ENCODE data around the gene GBA2. TPM values are rescaled to one million over a fixed set of nuclear protein-coding genes. Genes with fewer than 3 reads are reported as not detected.

The GBA2 gene
- total and polyA plus RNA-seq, 2 experiments from 2014 or later: 58.5 to 80.2 TPM

DNA sequence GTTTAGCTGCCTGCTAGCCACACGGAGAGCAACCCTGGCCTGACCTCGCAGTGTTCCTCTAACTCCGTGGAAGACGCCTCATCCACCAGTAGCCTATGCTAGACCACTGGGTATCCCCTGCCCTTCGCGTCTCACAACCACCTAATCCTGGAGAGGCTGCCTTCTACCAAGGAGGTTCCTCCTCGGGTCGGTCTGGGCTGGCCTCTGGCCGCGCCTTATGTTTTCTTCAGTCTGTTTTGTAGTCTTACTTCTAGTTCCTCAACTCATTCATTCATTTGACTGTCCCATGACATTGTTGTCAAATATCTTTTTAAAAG, 57.7 kb downstream of the GBA2 start:
- peak overlapping the region; percentile 99 for H3K4me2 ChIP-seq
- peak overlapping the region; percentile 90 for H3K4me3 ChIP-seq
- peaks cover 3% of the 10 kb centered on the region for H3K79me2 ChIP-seq
- H3K27ac ChIP-seq: peak overlapping the region; percentile 94
- H2AFZ ChIP-seq: peak overlapping the region; percentile 94
- WGBS (ENCODE audit: low lambda C conversion rate, missing lambda C conversion rate): 23% methylated on average over 9 of the region's 10 CpGs
- H3K36me3 ChIP-seq (replicated peaks; ENCODE audit: insufficient read depth, low read depth): no peaks in the 10 kb centered on the region
- peaks cover 20% of the 10 kb centered on the region for H3K4me1 ChIP-seq (ENCODE audit: insufficient read depth)
- no peaks in the 10 kb centered on the region for H3K9me2 ChIP-seq (replicated peaks; ENCODE audit: insufficient read depth)
- no peaks in the 10 kb centered on the region for H3K9me3 ChIP-seq (ENCODE audit: low read depth)
- H3K27me3 ChIP-seq: no peaks in the 10 kb centered on the region
- TF ChIP-seq, protein P1, sequence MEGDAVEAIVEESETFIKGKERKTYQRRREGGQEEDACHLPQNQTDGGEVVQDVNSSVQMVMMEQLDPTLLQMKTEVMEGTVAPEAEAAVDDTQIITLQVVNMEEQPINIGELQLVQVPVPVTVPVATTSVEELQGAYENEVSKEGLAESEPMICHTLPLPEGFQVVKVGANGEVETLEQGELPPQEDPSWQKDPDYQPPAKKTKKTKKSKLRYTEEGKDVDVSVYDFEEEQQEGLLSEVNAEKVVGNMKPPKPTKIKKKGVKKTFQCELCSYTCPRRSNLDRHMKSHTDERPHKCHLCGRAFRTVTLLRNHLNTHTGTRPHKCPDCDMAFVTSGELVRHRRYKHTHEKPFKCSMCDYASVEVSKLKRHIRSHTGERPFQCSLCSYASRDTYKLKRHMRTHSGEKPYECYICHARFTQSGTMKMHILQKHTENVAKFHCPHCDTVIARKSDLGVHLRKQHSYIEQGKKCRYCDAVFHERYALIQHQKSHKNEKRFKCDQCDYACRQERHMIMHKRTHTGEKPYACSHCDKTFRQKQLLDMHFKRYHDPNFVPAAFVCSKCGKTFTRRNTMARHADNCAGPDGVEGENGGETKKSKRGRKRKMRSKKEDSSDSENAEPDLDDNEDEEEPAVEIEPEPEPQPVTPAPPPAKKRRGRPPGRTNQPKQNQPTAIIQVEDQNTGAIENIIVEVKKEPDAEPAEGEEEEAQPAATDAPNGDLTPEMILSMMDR (IDR thresholded peaks at IDR 0.05; ENCODE audit: poor library complexity): no peak
- TF ChIP-seq EZH2phosphoT487 (IDR thresholded peaks at IDR 0.05; ENCODE audit: low read depth, severe bottlenecking, unreplicated experiment) (no peak), EZH2 (IDR thresholded peaks at IDR 0.05; ENCODE audit: borderline replicate concordance) (no peak)
- DNase-seq (ENCODE audit: low spot score): no peak
- H4K20me1 ChIP-seq (ENCODE audit: insufficient read depth, poor library complexity, severe bottlenecking): no peaks in the 10 kb centered on the region

GRCh38 chr9:35690614-35691333, 58.3 kb downstream of the GBA2 start:
- peak overlapping the region; percentile 94 for H2AFZ ChIP-seq
- peak overlapping the region; percentile 90 for H3K4me3 ChIP-seq
- no peaks in the 10 kb centered on the region for H3K27me3 ChIP-seq
- peaks cover 20% of the 10 kb centered on the region for H3K4me1 ChIP-seq (ENCODE audit: insufficient read depth)
- H3K9me3 ChIP-seq (ENCODE audit: low read depth): no peaks in the 10 kb centered on the region
- peaks cover 3% of the 10 kb centered on the region for H3K79me2 ChIP-seq
- peak; percentile 75 for DNase-seq (ENCODE audit: low spot score)
- no peak for TF ChIP-seq EZH2phosphoT487 (IDR thresholded peaks at IDR 0.05; ENCODE audit: low read depth, severe bottlenecking, unreplicated experiment)
- no peak for TF ChIP-seq EZH2 (IDR thresholded peaks at IDR 0.05; ENCODE audit: borderline replicate concordance)
- TF ChIP-seq, protein P1 (IDR thresholded peaks at IDR 0.05; ENCODE audit: poor library complexity): no peak
- no peaks in the 10 kb centered on the region for H3K36me3 ChIP-seq (replicated peaks; ENCODE audit: insufficient read depth, low read depth)
- H4K20me1 ChIP-seq (ENCODE audit: insufficient read depth, poor library complexity, severe bottlenecking): no peaks in the 10 kb centered on the region
- H3K9me2 ChIP-seq (replicated peaks; ENCODE audit: insufficient read depth): no peaks in the 10 kb centered on the region
- H3K27ac ChIP-seq: peak overlapping the region; percentile 94
- WGBS (ENCODE audit: low lambda C conversion rate, missing lambda C conversion rate): 2% methylated on average over 11 of the region's 61 CpGs
- peak overlapping the region; percentile 99 for H3K4me2 ChIP-seq

GRCh38 chr9:35690294-35690613, 58.8 kb downstream of the GBA2 start:
- Histone ChIP-seq H3K36me3 (replicated peaks; ENCODE audit: insufficient read depth, low read depth) (no peaks in the 10 kb centered on the region), H4K20me1 (ENCODE audit: insufficient read depth, poor library complexity, severe bottlenecking) (no peaks in the 10 kb centered on the region), H3K27me3 (no peaks in the 10 kb centered on the region), H3K79me2 (peaks cover 3% of the 10 kb centered on the region), H3K4me2 (peak overlapping the region; percentile 99), H3K9me2 (replicated peaks; ENCODE audit: insufficient read depth) (no peaks in the 10 kb centered on the region), H3K4me3 (peak overlapping the region; percentile 90), H2AFZ (peak overlapping the region; percentile 94), H3K27ac (peak overlapping the region; percentile 94), H3K4me1 (ENCODE audit: insufficient read depth) (peaks cover 20% of the 10 kb centered on the region), H3K9me3 (ENCODE audit: low read depth) (no peaks in the 10 kb centered on the region)
- DNase-seq (ENCODE audit: low spot score): no peak
- WGBS (ENCODE audit: low lambda C conversion rate, missing lambda C conversion rate): 1% methylated on average over 17 of the region's 21 CpGs
- TF ChIP-seq, protein P1 (IDR thresholded peaks at IDR 0.05; ENCODE audit: poor library complexity): no peak
- TF ChIP-seq EZH2phosphoT487 (IDR thresholded peaks at IDR 0.05; ENCODE audit: low read depth, severe bottlenecking, unreplicated experiment) (no peak), EZH2 (IDR thresholded peaks at IDR 0.05; ENCODE audit: borderline replicate concordance) (no peak)
